ENCODE results near the gene TGFA. TPM values are rescaled to one million over a fixed set of nuclear protein-coding genes. Genes with fewer than 3 reads are reported as not detected.

Gene TGFA
- total RNA-seq, 1 donor from 2014 or later = not detected

DNA sequence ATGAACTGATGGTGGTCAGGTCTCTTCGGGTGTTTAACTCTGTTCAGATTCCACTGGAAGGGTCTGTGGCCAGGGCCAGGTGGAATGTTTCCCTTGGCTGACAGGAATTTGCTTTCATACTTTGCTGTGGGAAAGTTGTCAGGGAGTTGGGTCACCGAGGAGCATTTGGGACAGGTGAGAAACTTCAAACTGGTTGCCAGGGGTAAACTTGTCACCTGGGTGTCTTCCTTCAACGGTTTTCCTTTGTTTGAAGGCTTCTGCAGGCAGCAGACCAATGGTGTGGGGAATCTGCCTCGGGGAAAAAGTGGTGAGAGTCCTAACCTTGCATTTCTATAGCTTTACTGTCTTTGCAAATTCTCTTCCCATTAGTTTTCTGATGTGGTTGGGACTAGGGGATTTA, 92.2 kb downstream of the TGFA start:
- intact Hi-C loops (cut with micrococcal nuclease) = no loop called here
- DNase-seq (ENCODE audit: low spot score) = no peak
- no peaks in the 10 kb centered on the region for H3K4me1 Mint-ChIP-seq (ENCODE audit: low read depth)
- no peak overlapping the region for H3K27ac Mint-ChIP-seq
- H3K36me3 Mint-ChIP-seq (ENCODE audit: low read depth) = no peaks in the 10 kb centered on the region
- H3K9me3 Mint-ChIP-seq = no peaks in the 10 kb centered on the region
- H3K27me3 Mint-ChIP-seq (ENCODE audit: low read depth) = no peaks in the 10 kb centered on the region
- no peak overlapping the region for H3K4me3 Mint-ChIP-seq (ENCODE audit: low read depth)

GRCh38 chr2:70460333-70460732, 93.3 kb downstream of the TGFA start:
- H3K27me3 Mint-ChIP-seq (ENCODE audit: low read depth) = no peaks in the 10 kb centered on the region
- no peaks in the 10 kb centered on the region for H3K4me1 Mint-ChIP-seq (ENCODE audit: low read depth)
- H3K36me3 Mint-ChIP-seq (ENCODE audit: low read depth) = no peaks in the 10 kb centered on the region
- no peak overlapping the region for H3K4me3 Mint-ChIP-seq (ENCODE audit: low read depth)
- no peaks in the 10 kb centered on the region for H3K9me3 Mint-ChIP-seq
- intact Hi-C loops (cut with micrococcal nuclease) = no loop called here
- H3K27ac Mint-ChIP-seq = no peak overlapping the region
- DNase-seq (ENCODE audit: low spot score) = no peak

- Mint-ChIP-seq H3K27ac (no peak overlapping the region), H3K36me3 (ENCODE audit: low read depth) (no peaks in the 10 kb centered on the region), H3K4me3 (ENCODE audit: low read depth) (no peak overlapping the region), H3K27me3 (ENCODE audit: low read depth) (no peaks in the 10 kb centered on the region), H3K9me3 (no peaks in the 10 kb centered on the region), H3K4me1 (ENCODE audit: low read depth) (no peaks in the 10 kb centered on the region)
- DNase-seq (ENCODE audit: low spot score) = no peak
- intact Hi-C loops (cut with micrococcal nuclease) = no loop called here
These were observed 95.0 kb downstream of the TGFA start for GRCh38 chr2:70458661-70459060.

GRCh38 chr2:70456585-70457495, 96.8 kb downstream of the TGFA start:
- DNase-seq (ENCODE audit: low spot score) = no peak
- Mint-ChIP-seq H3K4me1 (ENCODE audit: low read depth) (no peaks in the 10 kb centered on the region), H3K27me3 (ENCODE audit: low read depth) (no peaks in the 10 kb centered on the region), H3K27ac (no peak overlapping the region), H3K36me3 (ENCODE audit: low read depth) (no peaks in the 10 kb centered on the region), H3K4me3 (ENCODE audit: low read depth) (no peak overlapping the region), H3K9me3 (no peaks in the 10 kb centered on the region)
- intact Hi-C loops (cut with micrococcal nuclease) = no loop called here

DNA sequence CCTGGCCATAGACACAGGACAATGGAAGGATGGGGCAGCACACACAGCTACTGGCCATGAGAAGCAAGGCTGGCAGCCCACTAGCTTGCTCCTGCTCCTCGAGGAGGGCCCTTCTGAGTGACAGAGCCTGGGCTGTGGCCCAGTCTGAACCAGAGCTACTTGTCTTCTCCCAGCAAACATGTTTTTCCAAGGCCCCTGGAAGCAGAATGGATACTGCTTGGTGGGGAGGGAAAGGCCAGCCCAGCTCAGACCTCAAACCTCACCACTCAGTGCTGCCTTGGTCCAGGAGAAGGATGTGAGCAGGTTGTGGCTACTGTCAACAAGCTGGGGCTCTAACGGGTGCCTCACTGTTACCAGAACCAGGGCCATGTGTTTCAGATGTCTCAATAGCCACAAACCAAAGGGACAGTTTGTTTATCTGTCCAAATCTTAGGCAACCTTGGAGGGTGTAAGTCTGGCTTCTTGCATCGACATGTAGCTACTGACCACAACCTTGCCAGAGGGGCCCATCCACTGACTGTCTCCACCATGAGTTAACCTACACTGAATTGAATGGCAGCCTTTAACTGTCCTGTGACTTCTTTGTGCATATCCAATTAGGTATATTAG, 98.6 kb downstream of the TGFA start:
- Mint-ChIP-seq H3K9me3 (no peaks in the 10 kb centered on the region), H3K4me3 (ENCODE audit: low read depth) (no peak overlapping the region), H3K4me1 (ENCODE audit: low read depth) (no peaks in the 10 kb centered on the region), H3K27me3 (ENCODE audit: low read depth) (no peaks in the 10 kb centered on the region), H3K36me3 (ENCODE audit: low read depth) (no peaks in the 10 kb centered on the region), H3K27ac (no peak overlapping the region)
- intact Hi-C loops (cut with micrococcal nuclease) = no loop called here
- no peak for DNase-seq (ENCODE audit: low spot score)

DNA sequence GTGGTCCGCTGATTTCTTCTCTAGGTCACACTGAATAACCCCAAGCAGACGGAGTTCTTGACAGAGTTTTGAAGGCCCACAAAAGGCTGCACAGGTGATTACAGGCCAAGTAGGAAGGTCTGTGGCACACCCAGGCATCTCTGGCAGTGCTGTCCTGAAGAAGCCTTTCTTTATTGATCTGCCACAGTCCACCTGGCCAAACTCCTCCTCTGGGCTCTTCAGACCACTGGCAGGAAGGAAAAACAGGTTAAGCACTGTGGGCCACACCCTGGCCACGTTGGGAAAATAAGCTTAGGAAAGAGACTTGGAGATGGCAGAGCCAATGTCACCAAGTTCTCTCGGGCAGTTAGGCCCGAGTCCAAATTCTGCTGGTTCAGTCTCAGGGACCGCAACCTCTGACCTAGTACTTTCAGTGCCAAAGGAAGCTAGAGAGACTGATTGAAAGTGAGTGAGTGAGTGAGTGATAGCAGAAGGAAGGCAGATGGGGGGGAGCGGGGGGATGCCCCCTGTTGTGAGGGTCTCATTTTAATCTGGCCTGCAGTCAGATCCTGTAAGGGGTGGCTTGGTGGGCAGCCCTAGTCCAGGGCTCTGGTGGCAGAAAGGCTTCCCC, 102.9 kb downstream of the TGFA start:
- no peak overlapping the region for H3K27ac Mint-ChIP-seq
- no peak overlapping the region for H3K4me3 Mint-ChIP-seq (ENCODE audit: low read depth)
- H3K4me1 Mint-ChIP-seq (ENCODE audit: low read depth) = no peaks in the 10 kb centered on the region
- H3K27me3 Mint-ChIP-seq (ENCODE audit: low read depth) = peaks cover 3% of the 10 kb centered on the region
- H3K36me3 Mint-ChIP-seq (ENCODE audit: low read depth) = no peaks in the 10 kb centered on the region
- intact Hi-C loops (cut with micrococcal nuclease) = no loop called here
- no peak for DNase-seq (ENCODE audit: low spot score)
- no peaks in the 10 kb centered on the region for H3K9me3 Mint-ChIP-seq

- DNase-seq (ENCODE audit: low spot score) = no peak
- intact Hi-C loops (cut with micrococcal nuclease) = no loop called here
- no peak overlapping the region for H3K27ac Mint-ChIP-seq
- H3K9me3 Mint-ChIP-seq = no peaks in the 10 kb centered on the region
- H3K4me3 Mint-ChIP-seq (ENCODE audit: low read depth) = no peak overlapping the region
- H3K36me3 Mint-ChIP-seq (ENCODE audit: low read depth) = no peaks in the 10 kb centered on the region
- peaks cover 3% of the 10 kb centered on the region for H3K27me3 Mint-ChIP-seq (ENCODE audit: low read depth)
- no peaks in the 10 kb centered on the region for H3K4me1 Mint-ChIP-seq (ENCODE audit: low read depth)
These were observed 105.6 kb downstream of the TGFA start for GRCh38 chr2:70448041-70448440.

- Mint-ChIP-seq H3K9me3 (no peaks in the 10 kb centered on the region), H3K4me3 (ENCODE audit: low read depth) (no peak overlapping the region), H3K27me3 (ENCODE audit: low read depth) (peaks cover 3% of the 10 kb centered on the region), H3K4me1 (ENCODE audit: low read depth) (peaks cover 13% of the 10 kb centered on the region), H3K27ac (no peak overlapping the region), H3K36me3 (ENCODE audit: low read depth) (no peaks in the 10 kb centered on the region)
- intact Hi-C loops (cut with micrococcal nuclease) = no loop called here
- no peak for DNase-seq (ENCODE audit: low spot score)
These were observed 109.9 kb downstream of the TGFA start for GRCh38 chr2:70443726-70444125.

DNA sequence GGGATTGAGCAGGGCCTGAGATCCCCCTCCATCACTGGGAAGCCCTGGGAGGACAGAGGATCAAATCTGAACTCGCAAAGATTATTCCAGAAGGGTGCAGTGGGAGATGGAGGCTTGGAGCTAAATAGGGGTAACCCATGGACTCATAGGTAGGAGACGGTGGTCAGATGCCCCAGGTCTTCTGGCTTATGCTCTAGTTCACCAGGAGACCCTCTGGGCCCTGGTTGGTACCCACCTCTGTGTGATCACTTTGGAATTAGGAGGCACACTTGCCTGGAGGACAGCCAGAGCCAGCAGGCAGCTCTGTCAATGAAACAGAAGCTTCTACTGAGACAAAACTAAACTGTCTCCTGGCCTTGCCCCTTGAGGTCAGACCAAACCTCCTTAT, 110.6 kb downstream of the TGFA start:
- no peak for DNase-seq (ENCODE audit: low spot score)
- Mint-ChIP-seq H3K27me3 (ENCODE audit: low read depth) (peaks cover 3% of the 10 kb centered on the region), H3K4me3 (ENCODE audit: low read depth) (no peak overlapping the region), H3K27ac (no peak overlapping the region), H3K9me3 (no peaks in the 10 kb centered on the region), H3K36me3 (ENCODE audit: low read depth) (no peaks in the 10 kb centered on the region), H3K4me1 (ENCODE audit: low read depth) (peaks cover 13% of the 10 kb centered on the region)
- intact Hi-C loops (cut with micrococcal nuclease) = no loop called here

- Mint-ChIP-seq H3K27ac (no peak overlapping the region), H3K36me3 (ENCODE audit: low read depth) (no peaks in the 10 kb centered on the region), H3K4me3 (ENCODE audit: low read depth) (no peak overlapping the region), H3K4me1 (ENCODE audit: low read depth) (peaks cover 13% of the 10 kb centered on the region), H3K9me3 (no peaks in the 10 kb centered on the region), H3K27me3 (ENCODE audit: low read depth) (peaks cover 2% of the 10 kb centered on the region)
- DNase-seq (ENCODE audit: low spot score) = no peak
- intact Hi-C loops (cut with micrococcal nuclease) = no loop called here
These were observed 111.1 kb downstream of the TGFA start for GRCh38 chr2:70442301-70443077.

DNA sequence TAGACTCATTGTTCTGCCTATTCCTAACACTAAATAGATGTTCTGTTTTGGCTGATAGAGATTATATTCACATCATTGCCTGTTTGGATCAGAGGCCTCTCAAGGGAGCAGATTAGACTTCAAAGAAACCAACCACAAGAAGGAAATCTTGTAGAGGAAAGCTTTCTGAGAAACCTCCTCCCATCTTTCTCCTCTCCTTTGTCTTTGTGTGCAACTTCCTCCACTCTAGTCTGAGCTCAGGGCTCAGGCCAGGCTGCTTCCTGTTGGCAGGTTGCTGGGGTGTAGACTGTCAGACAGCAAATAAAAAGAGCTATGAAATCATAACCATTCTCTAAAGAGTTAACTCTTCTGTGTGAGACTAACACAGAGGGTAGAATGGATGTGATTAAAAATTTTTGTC, 113.0 kb downstream of the TGFA start:
- Mint-ChIP-seq H3K4me1 (ENCODE audit: low read depth) (peaks cover 13% of the 10 kb centered on the region), H3K27ac (peak overlapping the region; percentile 36), H3K36me3 (ENCODE audit: low read depth) (no peaks in the 10 kb centered on the region), H3K9me3 (no peaks in the 10 kb centered on the region), H3K27me3 (ENCODE audit: low read depth) (peaks cover 7% of the 10 kb centered on the region), H3K4me3 (ENCODE audit: low read depth) (no peak overlapping the region)
- no peak for DNase-seq (ENCODE audit: low spot score)
- intact Hi-C loops (cut with micrococcal nuclease) = no loop called here

DNA sequence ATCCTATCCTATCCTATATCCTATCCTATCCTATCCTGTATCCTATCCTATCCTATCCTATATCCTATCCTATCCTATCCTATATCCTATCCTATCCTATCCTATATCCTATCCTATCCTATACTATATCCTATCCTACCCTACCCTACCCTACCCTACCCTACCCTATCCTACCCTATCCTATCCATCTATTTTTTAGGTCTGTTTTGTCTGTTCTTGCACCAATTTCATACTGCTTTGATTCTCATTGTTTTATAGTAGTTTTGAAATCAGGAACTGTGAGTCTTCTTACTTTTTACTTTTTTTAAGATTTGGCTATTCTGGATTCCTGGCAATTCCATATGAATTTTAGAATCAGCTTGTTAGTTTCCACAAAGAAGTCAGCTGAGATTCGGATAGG, 118.5 kb downstream of the TGFA start:
- peaks cover 8% of the 10 kb centered on the region for H3K27me3 Mint-ChIP-seq (ENCODE audit: low read depth)
- no peak for DNase-seq (ENCODE audit: low spot score)

More for the DNA sequence above, 118.5 kb downstream of the TGFA start:
- Mint-ChIP-seq H3K27ac (no peak overlapping the region), H3K4me1 (ENCODE audit: low read depth) (peaks cover 5% of the 10 kb centered on the region), H3K4me3 (ENCODE audit: low read depth) (no peak overlapping the region), H3K9me3 (no peaks in the 10 kb centered on the region), H3K36me3 (ENCODE audit: low read depth) (no peaks in the 10 kb centered on the region)
- intact Hi-C loops (cut with micrococcal nuclease) = no loop called here
